ENCODE results near the gene MAPK12. TPM values are rescaled to one million over a fixed set of nuclear protein-coding genes. Genes with fewer than 3 reads are reported as not detected.

The MAPK12 gene
- total RNA-seq, 1 donor from 2014 or later, result 19.0 TPM

- Mint-ChIP-seq H3K4me3 (peak overlapping the region; percentile 74), H3K27ac (peak overlapping the region; percentile 79)
These were observed 13.7 kb downstream of the MAPK12 start for GRCh38 chr22:50247748-50248147.

GRCh38 chr22:50246242-50247175 is 15.0 kb downstream of the MAPK12 start:
- no peaks in the 10 kb centered on the region for H3K9me3 Mint-ChIP-seq
- no peak overlapping the region for H3K27ac Mint-ChIP-seq
- H3K27me3 Mint-ChIP-seq (ENCODE audit: insufficient read depth), result peaks cover 2% of the 10 kb centered on the region
- H3K4me3 Mint-ChIP-seq, result peak overlapping the region; percentile 74
- no peak for DNase-seq (ENCODE audit: low spot score)
- H3K4me1 Mint-ChIP-seq (ENCODE audit: low read depth), result peaks cover 18% of the 10 kb centered on the region
- intact Hi-C loops (cut with micrococcal nuclease), result loop anchor here (10.0 kb wide), 1 partner anchor 228 kb away; the partner anchor contains the start of gene SBF1
- H3K36me3 Mint-ChIP-seq (ENCODE audit: low read depth), result peaks cover 10% of the 10 kb centered on the region

More at GRCh38 chr22:50247748-50248147, 13.7 kb downstream of the MAPK12 start:
- peaks cover 2% of the 10 kb centered on the region for H3K27me3 Mint-ChIP-seq (ENCODE audit: insufficient read depth)
- peaks cover 10% of the 10 kb centered on the region for H3K36me3 Mint-ChIP-seq (ENCODE audit: low read depth)
- intact Hi-C loops (cut with micrococcal nuclease), result loop anchor here (10.0 kb wide), 1 partner anchor 227 kb away; the partner anchor contains the start of gene SBF1
- DNase-seq (ENCODE audit: low spot score), result no peak
- peaks cover 10% of the 10 kb centered on the region for H3K4me1 Mint-ChIP-seq (ENCODE audit: low read depth)
- H3K9me3 Mint-ChIP-seq, result no peaks in the 10 kb centered on the region

- H3K4me1 Mint-ChIP-seq (ENCODE audit: low read depth), result peaks cover 26% of the 10 kb centered on the region
These were observed 16.0 kb downstream of the MAPK12 start for GRCh38 chr22:50245214-50246072.

GRCh38 chr22:50244420-50245213 is 16.9 kb downstream of the MAPK12 start, which contains the start of gene TUBGCP6:
Gene TUBGCP6, minus strand, starts transcription at chr22:50245023. Its CDS starts 564 bp downstream, at chr22:50244459.
- Mint-ChIP-seq H3K4me3 (peak within 1 kb of the TSS; percentile 99), H3K27me3 (ENCODE audit: insufficient read depth) (peaks cover 2% of the 10 kb centered on the region), H3K4me1 (ENCODE audit: low read depth) (peaks cover 26% of the 10 kb centered on the region), H3K9me3 (no peaks in the 10 kb centered on the region), H3K27ac (peak within 1 kb of the TSS; percentile 100), H3K36me3 (ENCODE audit: low read depth) (peaks cover 15% of the 10 kb centered on the region)
- peak; percentile 93 for DNase-seq (ENCODE audit: low spot score)
- intact Hi-C loops (cut with micrococcal nuclease), result loop anchor here (1.0 to 10.0 kb wide), 5 partner anchors 26 to 253 kb away; partner anchors contain the start of genes DENND6B, MAPK11, SBF1 and SELENOO

More at GRCh38 chr22:50245214-50246072, 16.0 kb downstream of the MAPK12 start:
- H3K4me3 Mint-ChIP-seq, result peak overlapping the region; percentile 99
- no peaks in the 10 kb centered on the region for H3K9me3 Mint-ChIP-seq
- H3K27me3 Mint-ChIP-seq (ENCODE audit: insufficient read depth), result peaks cover 2% of the 10 kb centered on the region
- peaks cover 11% of the 10 kb centered on the region for H3K36me3 Mint-ChIP-seq (ENCODE audit: low read depth)
- intact Hi-C loops (cut with micrococcal nuclease), result loop anchor here (1.0 to 10.0 kb wide), 3 partner anchors 25 to 229 kb away; partner anchors contain the start of genes MAPK11, SBF1 and SELENOO
- DNase-seq (ENCODE audit: low spot score), result no peak
- H3K27ac Mint-ChIP-seq, result peak overlapping the region; percentile 100

- Mint-ChIP-seq H3K27me3 (ENCODE audit: insufficient read depth) (peaks cover 2% of the 10 kb centered on the region), H3K4me1 (ENCODE audit: low read depth) (peaks cover 26% of the 10 kb centered on the region), H3K9me3 (no peaks in the 10 kb centered on the region), H3K36me3 (ENCODE audit: low read depth) (peaks cover 15% of the 10 kb centered on the region), H3K4me3 (peak overlapping the region; percentile 99), H3K27ac (peak overlapping the region; percentile 100)
- intact Hi-C loops (cut with micrococcal nuclease), result loop anchor here (2.0 to 10.0 kb wide), 4 partner anchors 43 to 253 kb away; partner anchors contain the start of genes DENND6B, SBF1 and SELENOO
- DNase-seq (ENCODE audit: low spot score), result no peak
These were observed 17.6 kb downstream of the MAPK12 start for GRCh38 chr22:50243685-50244419.

GRCh38 chr22:50242406-50242949 is 19.0 kb downstream of the MAPK12 start:
- Mint-ChIP-seq H3K27me3 (ENCODE audit: insufficient read depth) (peaks cover 2% of the 10 kb centered on the region), H3K4me1 (ENCODE audit: low read depth) (peaks cover 26% of the 10 kb centered on the region), H3K9me3 (no peaks in the 10 kb centered on the region), H3K36me3 (ENCODE audit: low read depth) (peaks cover 18% of the 10 kb centered on the region), H3K27ac (no peak overlapping the region), H3K4me3 (peak overlapping the region; percentile 99)
- intact Hi-C loops (cut with micrococcal nuclease), result loop anchor here (5.0 to 10.0 kb wide), 3 partner anchors 85 to 255 kb away; partner anchors contain the start of genes DENND6B and SBF1
- DNase-seq (ENCODE audit: low spot score), result no peak

- H3K4me1 Mint-ChIP-seq (ENCODE audit: low read depth), result peaks cover 17% of the 10 kb centered on the region
- no peaks in the 10 kb centered on the region for H3K27me3 Mint-ChIP-seq (ENCODE audit: insufficient read depth)
- intact Hi-C loops (cut with micrococcal nuclease), result no loop called here
- H3K9me3 Mint-ChIP-seq, result peaks cover 7% of the 10 kb centered on the region
- H3K27ac Mint-ChIP-seq, result no peak overlapping the region
- DNase-seq (ENCODE audit: low spot score), result no peak
- peaks cover 32% of the 10 kb centered on the region for H3K36me3 Mint-ChIP-seq (ENCODE audit: low read depth)
- no peak overlapping the region for H3K4me3 Mint-ChIP-seq
These were observed 22.7 kb downstream of the MAPK12 start for GRCh38 chr22:50238755-50239154.

GRCh38 chr22:50236731-50237409 is 24.6 kb downstream of the MAPK12 start:
- peaks cover 33% of the 10 kb centered on the region for H3K36me3 Mint-ChIP-seq (ENCODE audit: low read depth)
- no peak overlapping the region for H3K4me3 Mint-ChIP-seq
- no peaks in the 10 kb centered on the region for H3K27me3 Mint-ChIP-seq (ENCODE audit: insufficient read depth)
- no peak for DNase-seq (ENCODE audit: low spot score)
- H3K4me1 Mint-ChIP-seq (ENCODE audit: low read depth), result peaks cover 12% of the 10 kb centered on the region
- no peak overlapping the region for H3K27ac Mint-ChIP-seq
- intact Hi-C loops (cut with micrococcal nuclease), result loop anchor here (1.0 kb wide), 1 partner anchor 88 kb away; no protein-coding TSS in a partner anchor
- peaks cover 7% of the 10 kb centered on the region for H3K9me3 Mint-ChIP-seq

- peaks cover 7% of the 10 kb centered on the region for H3K9me3 Mint-ChIP-seq
- H3K4me1 Mint-ChIP-seq (ENCODE audit: low read depth), result no peaks in the 10 kb centered on the region
- H3K4me3 Mint-ChIP-seq, result no peak overlapping the region
- peaks cover 37% of the 10 kb centered on the region for H3K36me3 Mint-ChIP-seq (ENCODE audit: low read depth)
- intact Hi-C loops (cut with micrococcal nuclease), result no loop called here
- no peaks in the 10 kb centered on the region for H3K27me3 Mint-ChIP-seq (ENCODE audit: insufficient read depth)
- DNase-seq (ENCODE audit: low spot score), result no peak
- H3K27ac Mint-ChIP-seq, result no peak overlapping the region
These were observed 28.3 kb downstream of the MAPK12 start for GRCh38 chr22:50233223-50233622.

- Mint-ChIP-seq H3K36me3 (ENCODE audit: low read depth) (peaks cover 32% of the 10 kb centered on the region), H3K4me3 (no peak overlapping the region), H3K27ac (no peak overlapping the region), H3K27me3 (ENCODE audit: insufficient read depth) (no peaks in the 10 kb centered on the region), H3K4me1 (ENCODE audit: low read depth) (no peaks in the 10 kb centered on the region), H3K9me3 (peaks cover 7% of the 10 kb centered on the region)
- intact Hi-C loops (cut with micrococcal nuclease), result no loop called here
- no peak for DNase-seq (ENCODE audit: low spot score)
These were observed 28.9 kb downstream of the MAPK12 start for GRCh38 chr22:50232481-50233151.

Measured in activated T-helper 1 cell treated with anti-CD3 and anti-CD28 coated beads, Interleukin-12 subunit alpha, Interleukin-12 subunit beta, Interleukin-2, Interleukin-4 antibody, amounts not matched to agents 30 ng/mL and 10 ng/mL and 1 ng/mL, durations not matched to agents 14 hours and 24 hours and 36 hours (primary cell).